Neural progenitor cell (in vitro differentiated cells): ENCODE results near the gene TMEM94.
"Not testable (repeated sequence)": the region's sequence is repeated elsewhere in the genome, so short reads cannot be mapped to it uniquely, and the experiment has no call there.

Source experiments
- CTCF ChIP-seq: fragments of 200-600 bp; sonication (generic); IDR thresholded peaks from 2 replicates; pipeline ENCODE4 v1.5.1; 2017; ENCODE audit warnings: antibody characterized with exemption, mild to moderate bottlenecking
- EZH2phosphoT487 ChIP-seq: fragments of 200-600 bp; sonication (generic); IDR thresholded peaks from 2 replicates; pipeline ENCODE4 v1.6.1; 2017; ENCODE audit warnings: antibody characterized with exemption

GRCh38 chr17:75477490-75477862 is 21.0 kb downstream of the TMEM94 start:
- not testable (repeated sequence) for TF ChIP-seq CTCF, EZH2phosphoT487
